Suprapubic skin (tissue), 3 donors: ENCODE measurements around the gene SLC25A31.

ENCODE experiments used
- CTCF ChIP-seq, 2 donors: fragments of 200-600 bp in 1 of 2; fragments of 450-650 bp in 1 of 2; sonication (generic) in 1 of 2; IDR thresholded peaks; one replicate each; pipeline ENCODE4 v1.5.1; 2016 to 2019; ENCODE audit warnings: antibody characterized with exemption in 2 of 2, mild to moderate bottlenecking in 1 of 2, moderate library complexity in 1 of 2
- POLR2A ChIP-seq, 2 donors: fragments of 450-650 bp; IDR thresholded peaks; one replicate each; pipeline ENCODE4 v1.6.1; 2017; ENCODE audit warnings: antibody characterized with exemption in 2 of 2, mild to moderate bottlenecking in 2 of 2, moderate library complexity in 2 of 2

DNA sequence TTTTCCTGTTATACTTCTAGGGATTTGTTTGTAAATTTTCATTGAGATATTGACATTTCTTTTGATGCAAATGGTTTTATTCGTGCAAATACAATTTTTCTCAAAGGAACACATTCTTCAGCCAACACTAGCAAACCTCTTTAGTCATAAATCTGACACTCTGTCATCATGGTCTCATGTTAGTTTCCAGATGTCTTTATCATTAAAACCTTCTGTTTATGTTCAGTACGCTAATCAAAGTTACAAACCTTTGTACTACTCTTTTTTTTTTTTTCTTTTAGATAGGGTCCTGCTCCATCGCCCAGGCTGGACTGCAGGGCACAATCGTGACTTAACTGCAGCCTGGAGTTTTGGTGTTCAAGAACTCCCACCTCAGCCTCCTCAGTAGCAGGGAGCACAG, 7.1 kb downstream of the SLC25A31 start:
- TF ChIP-seq CTCF (IDR thresholded peaks at IDR 0.05) = no peak
- TF ChIP-seq POLR2A (IDR thresholded peaks at IDR 0.05) = no peak
